HepG2 (cell line): ENCODE results near the gene SARS2.

ENCODE experiments used
- CHD2 ChIP-seq: IDR thresholded peaks from 2 replicates; pipeline ENCODE4 v1.6.1; 2011; ENCODE audit warnings: low read depth, low read length, improper control_type of control experiment
- CREB3 ChIP-seq: sonication (generic); formaldehyde crosslinking; IDR thresholded peaks from 2 replicates; pipeline ENCODE4 v1.5.0; 2020; ENCODE audit warnings: missing genetic modification reagents
- FOXA1 ChIP-seq, 2 experiments: fragments of 450-650 bp in 1 of 2; sonication (generic) in 1 of 2; formaldehyde crosslinking in 1 of 2; IDR thresholded peaks; 2 replicates each; pipeline versions ENCODE4 v1.4.0 to v1.6.1; 2016 to 2020; ENCODE audit warnings: missing genetic modification reagents in 1 of 2
- FOXA3 ChIP-seq: IDR thresholded peaks from 2 replicates; pipeline ENCODE4 v1.6.1; 2016; ENCODE audit warnings: missing genetic modification reagents, missing compliant biosample characterization
- PCBP2 ChIP-seq: fragments of 200-400 bp; formaldehyde crosslinking; optimal IDR thresholded peaks from 2 replicates; pipeline ENCODE3; 2018; ENCODE audit warnings: low read length, low read depth; ENCODE audit not compliant: poor library complexity, severe bottlenecking
- POLR2A ChIP-seq, 2 experiments: IDR thresholded peaks; 2 replicates each; pipeline ENCODE4 v1.6.1; 2011; ENCODE audit warnings: low read depth in 2 of 2, low read length in 2 of 2, mild to moderate bottlenecking in 1 of 2, moderate library complexity in 1 of 2; ENCODE audit not compliant: insufficient read depth in 1 of 2
- PREB ChIP-seq: sonication (generic); formaldehyde crosslinking; IDR thresholded peaks from 2 replicates; pipeline ENCODE4 v1.4.0; 2020; ENCODE audit warnings: missing genetic modification reagents
- WIZ ChIP-seq: sonication (generic); formaldehyde crosslinking; IDR thresholded peaks from 2 replicates; pipeline ENCODE4 v1.5.1; 2020; ENCODE audit warnings: mild to moderate bottlenecking, missing genetic modification reagents
- ZFP41 ChIP-seq: sonication (generic); formaldehyde crosslinking; IDR thresholded peaks from 2 replicates; pipeline ENCODE4 v1.4.0; 2020; ENCODE audit warnings: mild to moderate bottlenecking, missing genetic modification reagents, borderline replicate concordance
- ZNF383 ChIP-seq: sonication (generic); formaldehyde crosslinking; IDR thresholded peaks from 2 replicates; pipeline ENCODE4 v1.4.0; 2020; ENCODE audit warnings: missing genetic modification reagents, mild to moderate bottlenecking, borderline replicate concordance
- TF ChIP-seq, protein P1 (sequence below): sonication (generic); formaldehyde crosslinking; IDR thresholded peaks from 2 replicates; pipeline ENCODE4; 2020; ENCODE audit warnings: missing genetic modification reagents, mild to moderate bottlenecking, borderline replicate concordance
- TF ChIP-seq, protein P2 (sequence below): IDR thresholded peaks from 2 replicates; pipeline ENCODE4 v1.6.1; 2016; ENCODE audit warnings: mild to moderate bottlenecking
- TF ChIP-seq, protein P3 (sequence below): sonication (generic); formaldehyde crosslinking; IDR thresholded peaks from 2 replicates; pipeline ENCODE4 v1.5.0; 2020; ENCODE audit warnings: mild to moderate bottlenecking, missing genetic modification reagents, moderate library complexity
- TF ChIP-seq, protein P4 (sequence below): IDR thresholded peaks from 2 replicates; pipeline ENCODE4 v1.6.1; 2012; ENCODE audit warnings: low read length, improper control_type of control experiment

DNA sequence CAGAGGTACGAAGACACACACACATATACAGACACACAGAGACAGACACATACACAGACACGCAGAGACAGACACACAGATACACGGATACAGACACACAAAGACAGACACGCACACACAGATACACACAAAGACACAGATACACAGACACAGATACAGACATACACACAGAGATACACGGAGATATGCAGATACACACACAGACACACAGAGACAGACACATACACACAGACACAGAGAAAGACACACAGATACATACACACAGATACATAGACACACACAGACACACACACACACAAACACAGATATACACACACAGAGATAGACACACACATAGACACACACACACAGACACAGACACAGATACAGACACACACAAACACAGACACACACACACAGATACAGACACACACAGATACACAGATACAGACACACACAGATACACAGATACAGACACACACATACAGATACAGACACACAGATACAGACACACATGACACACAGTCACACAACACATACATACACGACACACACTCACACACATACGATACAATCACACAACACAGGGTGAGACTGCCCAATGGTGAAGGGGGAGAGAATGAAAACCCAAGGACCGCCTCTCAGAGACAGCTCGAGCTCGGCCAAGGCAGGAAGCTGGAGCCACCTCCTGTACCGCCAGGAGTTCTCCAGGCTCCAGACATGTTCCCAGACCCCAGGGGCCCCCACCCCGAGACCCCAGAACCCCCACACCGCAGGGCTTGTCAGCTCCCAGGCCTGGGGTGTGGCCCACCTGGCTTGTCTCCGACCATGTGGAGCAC lies 9.8 kb downstream of the SARS2 start:
- TF ChIP-seq CHD2: no peak
- TF ChIP-seq, protein P1, sequence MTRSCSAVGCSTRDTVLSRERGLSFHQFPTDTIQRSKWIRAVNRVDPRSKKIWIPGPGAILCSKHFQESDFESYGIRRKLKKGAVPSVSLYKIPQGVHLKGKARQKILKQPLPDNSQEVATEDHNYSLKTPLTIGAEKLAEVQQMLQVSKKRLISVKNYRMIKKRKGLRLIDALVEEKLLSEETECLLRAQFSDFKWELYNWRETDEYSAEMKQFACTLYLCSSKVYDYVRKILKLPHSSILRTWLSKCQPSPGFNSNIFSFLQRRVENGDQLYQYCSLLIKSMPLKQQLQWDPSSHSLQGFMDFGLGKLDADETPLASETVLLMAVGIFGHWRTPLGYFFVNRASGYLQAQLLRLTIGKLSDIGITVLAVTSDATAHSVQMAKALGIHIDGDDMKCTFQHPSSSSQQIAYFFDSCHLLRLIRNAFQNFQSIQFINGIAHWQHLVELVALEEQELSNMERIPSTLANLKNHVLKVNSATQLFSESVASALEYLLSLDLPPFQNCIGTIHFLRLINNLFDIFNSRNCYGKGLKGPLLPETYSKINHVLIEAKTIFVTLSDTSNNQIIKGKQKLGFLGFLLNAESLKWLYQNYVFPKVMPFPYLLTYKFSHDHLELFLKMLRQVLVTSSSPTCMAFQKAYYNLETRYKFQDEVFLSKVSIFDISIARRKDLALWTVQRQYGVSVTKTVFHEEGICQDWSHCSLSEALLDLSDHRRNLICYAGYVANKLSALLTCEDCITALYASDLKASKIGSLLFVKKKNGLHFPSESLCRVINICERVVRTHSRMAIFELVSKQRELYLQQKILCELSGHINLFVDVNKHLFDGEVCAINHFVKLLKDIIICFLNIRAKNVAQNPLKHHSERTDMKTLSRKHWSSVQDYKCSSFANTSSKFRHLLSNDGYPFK (CRISPR knock-in tag): no peak
- TF ChIP-seq FOXA3 (CRISPR knock-in tag): no peak
- TF ChIP-seq PREB: no peak
- TF ChIP-seq WIZ (CRISPR knock-in tag): no peak
- TF ChIP-seq CREB3 (CRISPR knock-in tag): no peak
- TF ChIP-seq, protein P2, sequence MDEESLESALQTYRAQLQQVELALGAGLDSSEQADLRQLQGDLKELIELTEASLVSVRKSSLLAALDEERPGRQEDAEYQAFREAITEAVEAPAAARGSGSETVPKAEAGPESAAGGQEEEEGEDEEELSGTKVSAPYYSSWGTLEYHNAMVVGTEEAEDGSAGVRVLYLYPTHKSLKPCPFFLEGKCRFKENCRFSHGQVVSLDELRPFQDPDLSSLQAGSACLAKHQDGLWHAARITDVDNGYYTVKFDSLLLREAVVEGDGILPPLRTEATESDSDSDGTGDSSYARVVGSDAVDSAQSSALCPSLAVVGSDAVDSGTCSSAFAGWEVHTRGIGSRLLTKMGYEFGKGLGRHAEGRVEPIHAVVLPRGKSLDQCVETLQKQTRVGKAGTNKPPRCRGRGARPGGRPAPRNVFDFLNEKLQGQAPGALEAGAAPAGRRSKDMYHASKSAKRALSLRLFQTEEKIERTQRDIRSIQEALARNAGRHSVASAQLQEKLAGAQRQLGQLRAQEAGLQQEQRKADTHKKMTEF (CRISPR knock-in tag): no peak
- TF ChIP-seq ZNF383: no peak
- TF ChIP-seq POLR2A (IDR thresholded peaks at IDR 0.05; ENCODE audit: insufficient read depth in 1 of 2, low read depth in 2 of 2, low read length in 2 of 2): peak in 1 of 2 experiments; percentile 33; a peak in 1 of 4 replicates
- TF ChIP-seq ZFP41 (CRISPR knock-in tag): no peak
- no peak for TF ChIP-seq FOXA1 (IDR thresholded peaks at IDR 0.05)
- no peak for TF ChIP-seq FOXA1 (CRISPR knock-in tag; IDR thresholded peaks at IDR 0.05)
- TF ChIP-seq PCBP2: no peak
- TF ChIP-seq, protein P3, sequence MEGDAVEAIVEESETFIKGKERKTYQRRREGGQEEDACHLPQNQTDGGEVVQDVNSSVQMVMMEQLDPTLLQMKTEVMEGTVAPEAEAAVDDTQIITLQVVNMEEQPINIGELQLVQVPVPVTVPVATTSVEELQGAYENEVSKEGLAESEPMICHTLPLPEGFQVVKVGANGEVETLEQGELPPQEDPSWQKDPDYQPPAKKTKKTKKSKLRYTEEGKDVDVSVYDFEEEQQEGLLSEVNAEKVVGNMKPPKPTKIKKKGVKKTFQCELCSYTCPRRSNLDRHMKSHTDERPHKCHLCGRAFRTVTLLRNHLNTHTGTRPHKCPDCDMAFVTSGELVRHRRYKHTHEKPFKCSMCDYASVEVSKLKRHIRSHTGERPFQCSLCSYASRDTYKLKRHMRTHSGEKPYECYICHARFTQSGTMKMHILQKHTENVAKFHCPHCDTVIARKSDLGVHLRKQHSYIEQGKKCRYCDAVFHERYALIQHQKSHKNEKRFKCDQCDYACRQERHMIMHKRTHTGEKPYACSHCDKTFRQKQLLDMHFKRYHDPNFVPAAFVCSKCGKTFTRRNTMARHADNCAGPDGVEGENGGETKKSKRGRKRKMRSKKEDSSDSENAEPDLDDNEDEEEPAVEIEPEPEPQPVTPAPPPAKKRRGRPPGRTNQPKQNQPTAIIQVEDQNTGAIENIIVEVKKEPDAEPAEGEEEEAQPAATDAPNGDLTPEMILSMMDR (CRISPR knock-in tag): no peak
- TF ChIP-seq, protein P4, sequence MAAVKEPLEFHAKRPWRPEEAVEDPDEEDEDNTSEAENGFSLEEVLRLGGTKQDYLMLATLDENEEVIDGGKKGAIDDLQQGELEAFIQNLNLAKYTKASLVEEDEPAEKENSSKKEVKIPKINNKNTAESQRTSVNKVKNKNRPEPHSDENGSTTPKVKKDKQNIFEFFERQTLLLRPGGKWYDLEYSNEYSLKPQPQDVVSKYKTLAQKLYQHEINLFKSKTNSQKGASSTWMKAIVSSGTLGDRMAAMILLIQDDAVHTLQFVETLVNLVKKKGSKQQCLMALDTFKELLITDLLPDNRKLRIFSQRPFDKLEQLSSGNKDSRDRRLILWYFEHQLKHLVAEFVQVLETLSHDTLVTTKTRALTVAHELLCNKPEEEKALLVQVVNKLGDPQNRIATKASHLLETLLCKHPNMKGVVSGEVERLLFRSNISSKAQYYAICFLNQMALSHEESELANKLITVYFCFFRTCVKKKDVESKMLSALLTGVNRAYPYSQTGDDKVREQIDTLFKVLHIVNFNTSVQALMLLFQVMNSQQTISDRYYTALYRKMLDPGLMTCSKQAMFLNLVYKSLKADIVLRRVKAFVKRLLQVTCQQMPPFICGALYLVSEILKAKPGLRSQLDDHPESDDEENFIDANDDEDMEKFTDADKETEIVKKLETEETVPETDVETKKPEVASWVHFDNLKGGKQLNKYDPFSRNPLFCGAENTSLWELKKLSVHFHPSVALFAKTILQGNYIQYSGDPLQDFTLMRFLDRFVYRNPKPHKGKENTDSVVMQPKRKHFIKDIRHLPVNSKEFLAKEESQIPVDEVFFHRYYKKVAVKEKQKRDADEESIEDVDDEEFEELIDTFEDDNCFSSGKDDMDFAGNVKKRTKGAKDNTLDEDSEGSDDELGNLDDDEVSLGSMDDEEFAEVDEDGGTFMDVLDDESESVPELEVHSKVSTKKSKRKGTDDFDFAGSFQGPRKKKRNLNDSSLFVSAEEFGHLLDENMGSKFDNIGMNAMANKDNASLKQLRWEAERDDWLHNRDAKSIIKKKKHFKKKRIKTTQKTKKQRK: no peak
